K562 (cell line): ENCODE results near the gene BIK. TPM values are rescaled to one million over a fixed set of nuclear protein-coding genes. Genes with fewer than 3 reads are reported as not detected.
A peak's percentile ranks its signal among the peaks of the same experiment; 100 is the strongest.

Source experiments
- ATAC-seq: fragments of 200-7000 bp; cut with Tn5 transposase; 3 replicates; pipeline ENCODE4 v1.9.1; 2020; ENCODE audit warnings: moderate library complexity
- BruUV-seq: library from RNA; stranded (reverse); fragments of 400-500 nt; replicated peaks from 2 replicates; lab custom pipeline; 2021; lab: Mats Ljungman, UMichigan
- CTCF ChIA-PET: fragments of 300-600 bp; formaldehyde crosslinking; extraction: SDS; loops from one replicate; lab custom pipeline; 2021; ENCODE audit warnings: low intra/inter-chr PET ratio; lab: Yijun Ruan, JAX
- POLR2A ChIA-PET: fragments of 300-600, 350-650 bp; sonication (Branson Sonifier 250); formaldehyde crosslinking; extraction: SDS; loops from one replicate; lab custom pipeline; 2021; ENCODE audit warnings: antibody characterized with exemption, inconsistent platforms; lab: Yijun Ruan, JAX
- DNase-seq, 4 experiments: peaks; one replicate each; pipeline versions ENCODE4 v3.0.0 to v3.0.0-alpha.2; 2011 to 2018; ENCODE audit warnings: low spot score in 3 of 4, mixed read lengths in 3 of 4; ENCODE audit errors: extremely low read depth in 1 of 4
- FAIRE-seq: peaks from 2 replicates; lab custom pipeline; 2011; peaks lifted over from hg19 to GRCh38; lab: Jason Lieb, UNC
- H2AFZ ChIP-seq: 2 replicates; pipeline ENCODE4 v1.6.0; 2011; ENCODE audit warnings: low read depth, low read length, control low read depth, inconsistent platforms
- H3K27ac ChIP-seq: fragments of 200-600 bp; 3 replicates; pipeline ENCODE4 v1.8.0; 2011; ENCODE audit warnings: low read depth, mild to moderate bottlenecking, control low read depth, inconsistent platforms, low read length, moderate library complexity, mixed read lengths; ENCODE audit errors: extremely low read depth
- H3K27me3 ChIP-seq, 2 experiments: fragments of 300-600 bp in 1 of 2; 2 replicates in 1 of 2; 3 replicates in 1 of 2; pipeline versions ENCODE4 v1.6.0 to v1.8.0; 2011; ENCODE audit warnings: inconsistent platforms in 2 of 2, low read length in 2 of 2, mild to moderate bottlenecking in 1 of 2, mixed read lengths in 1 of 2, moderate library complexity in 1 of 2; ENCODE audit not compliant: control insufficient read depth in 2 of 2, insufficient read depth in 2 of 2
- H3K36me3 ChIP-seq: fragments of 300-600 bp; 3 replicates; pipeline ENCODE4 v1.8.0; 2011; ENCODE audit warnings: mild to moderate bottlenecking, low read length, inconsistent platforms; ENCODE audit not compliant: control insufficient read depth, insufficient read depth
- H3K4me1 ChIP-seq, 2 experiments: fragments of 200-600 bp in 1 of 2; replicated peaks in 1 of 2; 2 replicates in 1 of 2; 3 replicates in 1 of 2; pipeline versions ENCODE4 v1.5.1 to v1.8.0; 2011; ENCODE audit warnings: inconsistent platforms in 2 of 2, low read length in 2 of 2, mild to moderate bottlenecking in 1 of 2, mixed read lengths in 1 of 2, moderate library complexity in 1 of 2; ENCODE audit not compliant: control insufficient read depth in 2 of 2, insufficient read depth in 2 of 2
- H3K4me2 ChIP-seq: 2 replicates; pipeline ENCODE4 v1.6.1; 2011; ENCODE audit warnings: low read length, control low read depth, inconsistent platforms, mixed read lengths; ENCODE audit not compliant: insufficient read depth
- H3K4me3 ChIP-seq: fragments of 200-600 bp; sonication (generic), shearing (Covaris generic); 2 replicates; pipeline ENCODE4 v1.5.1; 2016; ENCODE audit warnings: control low read depth, inconsistent platforms
- H3K79me2 ChIP-seq: fragments of 200-600 bp; 3 replicates; pipeline ENCODE4 v1.8.0; 2011; ENCODE audit warnings: low read length, inconsistent platforms; ENCODE audit not compliant: control insufficient read depth, insufficient read depth
- H3K9ac ChIP-seq, 2 experiments: 2 replicates each; pipeline versions ENCODE4 v1.6.0 to v1.6.1; 2011; ENCODE audit warnings: low read depth in 2 of 2, low read length in 2 of 2, control low read depth in 1 of 2, inconsistent platforms in 1 of 2, mild to moderate bottlenecking in 1 of 2, mixed read lengths in 1 of 2; ENCODE audit not compliant: insufficient read depth in 1 of 2
- H3K9me1 ChIP-seq: one replicate; pipeline ENCODE4 v1.6.0; 2011; ENCODE audit warnings: inconsistent platforms, mild to moderate bottlenecking, low read length, moderate library complexity; ENCODE audit not compliant: control insufficient read depth, insufficient read depth
- H3K9me3 ChIP-seq: replicated peaks from 2 replicates; pipeline ENCODE4 v1.5.1; 2011; ENCODE audit warnings: low read depth, low read length, inconsistent platforms; ENCODE audit not compliant: control insufficient read depth, insufficient read depth
- H4K20me1 ChIP-seq: replicated peaks from 2 replicates; pipeline ENCODE4 v1.6.1; 2011; ENCODE audit warnings: low read length, inconsistent platforms, mixed read lengths; ENCODE audit not compliant: control insufficient read depth, insufficient read depth
- CREB1 ChIP-seq, 2 experiments: sonication (generic) in 1 of 2; formaldehyde crosslinking in 1 of 2; IDR thresholded peaks; 2 replicates each; pipeline versions ENCODE4 v1.6.1 to v1.8.0; 2012 to 2022; ENCODE audit warnings: inconsistent platforms in 1 of 2, mild to moderate bottlenecking in 1 of 2, missing genetic modification reagents in 1 of 2, moderate library complexity in 1 of 2
- HMGN3 ChIP-seq: IDR thresholded peaks from 2 replicates; pipeline ENCODE4 v1.6.1; 2011; ENCODE audit warnings: borderline replicate concordance, low read depth, mild to moderate bottlenecking, mixed read lengths, low read length; ENCODE audit not compliant: insufficient read length; ENCODE audit errors: extremely low read depth
- HNRNPL ChIP-seq: fragments of 200-400 bp; formaldehyde crosslinking; IDR thresholded peaks from 2 replicates; pipeline ENCODE4 v1.6.1; 2017; ENCODE audit warnings: low read depth, mild to moderate bottlenecking, low read length
- IRF2 ChIP-seq: sonication (generic); formaldehyde crosslinking; IDR thresholded peaks from 2 replicates; pipeline ENCODE4 v1.8.1; 2022; ENCODE audit warnings: mild to moderate bottlenecking, missing genetic modification reagents
- MYNN ChIP-seq, 2 experiments: sonication (generic); formaldehyde crosslinking in 1 of 2; IDR thresholded peaks; 2 replicates each; pipeline versions ENCODE4 v1.5.0 to v1.6.1; 2016 to 2020; ENCODE audit warnings: antibody characterized with exemption in 1 of 2, missing genetic modification reagents in 1 of 2
- NR3C1 ChIP-seq: sonication (generic); formaldehyde crosslinking; IDR thresholded peaks from 2 replicates; pipeline ENCODE4 v1.8.1; 2022; ENCODE audit warnings: missing genetic modification reagents
- POLR2A ChIP-seq: fragments of 450-650 bp; conservative IDR thresholded peaks from 2 replicates; pipeline ENCODE4 v1.6.1; 2016
- POLR2G ChIP-seq: fragments of 200-400 bp; formaldehyde crosslinking; IDR thresholded peaks from 2 replicates; pipeline ENCODE4 v1.6.1; 2017; ENCODE audit warnings: low read depth, mild to moderate bottlenecking, antibody characterized with exemption, low read length, moderate library complexity
- RBFOX2 ChIP-seq: fragments of 200-400 bp; formaldehyde crosslinking; IDR thresholded peaks from 2 replicates; pipeline ENCODE4 v1.6.1; 2017; ENCODE audit warnings: low read depth, mild to moderate bottlenecking, low read length, moderate library complexity
- RBM14 ChIP-seq: fragments of 200-400 bp; formaldehyde crosslinking; IDR thresholded peaks from 2 replicates; pipeline ENCODE4 v1.6.1; 2018; ENCODE audit warnings: low read depth, mild to moderate bottlenecking, low read length, moderate library complexity, borderline replicate concordance; ENCODE audit not compliant: insufficient read depth
- SUPT5H ChIP-seq: fragments of 450-650 bp; IDR thresholded peaks from 2 replicates; pipeline ENCODE4 v1.6.1; 2016
- XRCC4 ChIP-seq: IDR thresholded peaks from one replicate; pipeline ENCODE4 v1.6.1; 2011; ENCODE audit not compliant: insufficient read depth, insufficient read length; ENCODE audit errors: extremely low read depth
- ZNF124 ChIP-seq: sonication (generic); formaldehyde crosslinking; IDR thresholded peaks from 2 replicates; pipeline ENCODE4 v1.8.1; 2022; ENCODE audit warnings: missing genetic modification reagents
- ZNF224 ChIP-seq: sonication (generic); formaldehyde crosslinking; IDR thresholded peaks from 2 replicates; pipeline ENCODE4 v1.8.0; 2022; ENCODE audit warnings: mild to moderate bottlenecking, missing genetic modification reagents
- ZNF316 ChIP-seq: fragments of 450-650 bp; IDR thresholded peaks from 2 replicates; pipeline ENCODE4 v1.6.1; 2016
- ZNF75A ChIP-seq: fragments of 450-650 bp; formaldehyde crosslinking; IDR thresholded peaks from 2 replicates; pipeline ENCODE4 v1.4.0; 2020; ENCODE audit warnings: mild to moderate bottlenecking
- WGBS: fragments of 100-300 bp; shearing (Covaris generic); methylation state at CpG from one replicate; pipeline ENCODE4 v1.1.6; 2016; ENCODE audit warnings: low coverage, mixed read lengths; ENCODE audit not compliant: insufficient coverage; ENCODE audit errors: missing lambda C conversion rate; 5-methylcytosine and 5-hydroxymethylcytosine counted together
- in situ Hi-C: fragments of 300-500 bp; cut with MboI; formaldehyde crosslinking; loops from 4 replicates; pipeline ENCODE4 v1.15.0; 2018; ENCODE audit warnings: inconsistent platforms, mixed read lengths
- intact Hi-C: fragments of 100-400 bp; cut with micrococcal nuclease; formaldehyde crosslinking; loops from 2 replicates; pipeline ENCODE4 v1.14.2; 2022
- polyA plus RNA-seq, 8 experiments: library from polyadenylated mRNA; depleted of rRNA in 4 of 8; stranded (reverse) in 5 of 8; unstranded in 3 of 8; fragments of >200 nt; fragmentation: Nextera tagmentation in 2 of 8; fragmentation: Illumina TruSeq in 1 of 8; extraction: Ambion mirVana in 2 of 8; extraction: Trizol in 1 of 8; gene quantifications; 2 replicates each; pipeline versions ENCODE4 v1.2.1 to v1.2.3, GENCODE V29; 2011 to 2014; ENCODE audit warnings: inconsistent platforms in 1 of 8, missing spikeins in 1 of 8
- total RNA-seq, 7 experiments: library from RNA; depleted of rRNA in 6 of 7; stranded (reverse); fragments of >200 nt in 6 of 7; fragmentation: Illumina TruSeq in 2 of 7; extraction: Trizol in 2 of 7; gene quantifications; 2 replicates each; pipeline versions ENCODE4 v1.2.1 to v1.2.3, GENCODE V29; 2011 to 2021; ENCODE audit warnings: low replicate concordance in 1 of 7
- TF ChIP-seq, protein P1 (sequence below): sonication (generic); formaldehyde crosslinking; IDR thresholded peaks from 2 replicates; pipeline ENCODE4 v1.8.1; 2023; ENCODE audit warnings: mild to moderate bottlenecking, missing genetic modification reagents
- TF ChIP-seq, protein P2 (sequence below): sonication (generic); formaldehyde crosslinking; IDR thresholded peaks from 2 replicates; pipeline ENCODE4 v1.4.0; 2020; ENCODE audit warnings: mild to moderate bottlenecking, missing genetic modification reagents

Gene BIK
- total and polyA plus RNA-seq, 9 of the 15 experiments (the other 6 are each of a cell fraction or from before 2014, with no cell fraction given), result 0.08 to 0.23 (median 0.18) TPM; not detected in 4

DNA sequence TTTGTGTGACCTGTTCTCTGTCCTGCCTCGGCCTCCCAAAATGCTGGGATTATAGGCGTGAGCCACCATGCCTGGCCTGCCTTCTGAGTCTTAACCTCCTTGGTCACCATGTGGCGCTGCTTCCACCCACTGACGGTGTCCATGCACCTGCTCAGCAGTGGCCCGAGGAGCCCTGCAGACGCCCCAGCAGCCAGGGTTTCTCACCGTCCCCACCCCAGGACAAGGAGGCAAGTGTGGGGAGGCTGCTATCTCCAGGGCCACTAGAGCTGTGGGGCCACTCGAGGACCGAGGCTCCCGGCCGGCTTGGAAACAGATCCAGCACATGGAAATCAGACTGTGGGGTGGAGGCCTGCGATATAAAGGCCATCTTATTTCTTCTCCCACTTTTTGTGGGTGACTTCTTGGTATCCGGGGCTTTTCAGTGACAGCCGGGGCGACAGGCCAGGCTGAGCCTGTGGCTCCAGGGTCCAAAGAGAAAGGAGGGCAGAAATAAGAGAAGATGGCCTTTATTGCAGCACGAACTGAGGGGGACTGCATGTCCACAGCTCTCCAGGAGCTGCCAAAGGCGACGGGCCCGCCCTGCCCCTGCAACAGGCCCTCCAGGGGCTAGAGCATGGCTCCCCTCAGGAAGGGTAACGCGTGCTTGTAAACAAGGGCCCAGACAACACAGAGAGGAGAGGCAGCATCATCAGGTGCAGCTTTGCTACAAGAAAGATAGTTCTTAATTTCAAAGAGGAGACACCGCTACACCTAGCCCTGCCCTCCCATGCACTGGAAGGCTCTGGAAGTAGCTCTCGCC, 55.8 kb downstream of the BIK start:
- CTCF ChIA-PET, result no interaction called here
- no peaks in the 10 kb centered on the region for H4K20me1 ChIP-seq
- FAIRE-seq (no peak), DNase-seq (peak in 2 of 4 experiments; percentile 21 to 30), ATAC-seq (peak; percentile 50)
- no peaks in the 10 kb centered on the region for H3K9me1 ChIP-seq
- no peak overlapping the region for H2AFZ ChIP-seq
- in situ Hi-C loops (no loop called here), intact Hi-C loops (no loop called here)
- H3K27ac ChIP-seq, result no peak overlapping the region
- peaks cover 52% of the 10 kb centered on the region; the same call in 1 of the 3 replicates for H3K36me3 ChIP-seq
- 57% methylated on average over 16 of the region's 23 CpGs for WGBS
- POLR2A ChIA-PET, result interaction anchor here (1.1 kb wide), 1 partner anchor 14 kb away, joined by 3 read pairs; no protein-coding TSS in a partner anchor
- no peak overlapping the region for H3K4me2 ChIP-seq
- H3K9ac ChIP-seq, result peak overlapping the region in 1 of 2 experiments; percentile 77; a peak in 2 of 4 replicates
- no peak overlapping the region for H3K4me3 ChIP-seq
- H3K27me3 ChIP-seq, result no peaks in the 10 kb centered on the region
- no peaks in the 10 kb centered on the region for H3K79me2 ChIP-seq
- no TSS peak for BruUV-seq
- peaks cover 11 to 72% of the 10 kb centered on the region in 2 experiments for H3K4me1 ChIP-seq
- H3K9me3 ChIP-seq, result no peaks in the 10 kb centered on the region
- TF ChIP-seq MYNN (IDR thresholded peaks at IDR 0.05), result peak; percentile 43; the same call in 1 of the 2 replicates
- TF ChIP-seq MYNN (CRISPR knock-in tag; IDR thresholded peaks at IDR 0.05), result no peak
- no peak for TF ChIP-seq XRCC4
- no peak for TF ChIP-seq ZNF124 (CRISPR knock-in tag)
- peak; percentile 57; the same call in 1 of the 2 replicates for TF ChIP-seq POLR2G
- no peak for TF ChIP-seq ZNF75A (CRISPR knock-in tag)
- 0 out of 2 replicates have a peak, but pooled peaks have one; percentile 27 for TF ChIP-seq POLR2A
- no peak for TF ChIP-seq HNRNPL
- peak; percentile 17 for TF ChIP-seq HMGN3
- no peak for TF ChIP-seq ZNF224 (CRISPR knock-in tag)
- TF ChIP-seq, protein P1, sequence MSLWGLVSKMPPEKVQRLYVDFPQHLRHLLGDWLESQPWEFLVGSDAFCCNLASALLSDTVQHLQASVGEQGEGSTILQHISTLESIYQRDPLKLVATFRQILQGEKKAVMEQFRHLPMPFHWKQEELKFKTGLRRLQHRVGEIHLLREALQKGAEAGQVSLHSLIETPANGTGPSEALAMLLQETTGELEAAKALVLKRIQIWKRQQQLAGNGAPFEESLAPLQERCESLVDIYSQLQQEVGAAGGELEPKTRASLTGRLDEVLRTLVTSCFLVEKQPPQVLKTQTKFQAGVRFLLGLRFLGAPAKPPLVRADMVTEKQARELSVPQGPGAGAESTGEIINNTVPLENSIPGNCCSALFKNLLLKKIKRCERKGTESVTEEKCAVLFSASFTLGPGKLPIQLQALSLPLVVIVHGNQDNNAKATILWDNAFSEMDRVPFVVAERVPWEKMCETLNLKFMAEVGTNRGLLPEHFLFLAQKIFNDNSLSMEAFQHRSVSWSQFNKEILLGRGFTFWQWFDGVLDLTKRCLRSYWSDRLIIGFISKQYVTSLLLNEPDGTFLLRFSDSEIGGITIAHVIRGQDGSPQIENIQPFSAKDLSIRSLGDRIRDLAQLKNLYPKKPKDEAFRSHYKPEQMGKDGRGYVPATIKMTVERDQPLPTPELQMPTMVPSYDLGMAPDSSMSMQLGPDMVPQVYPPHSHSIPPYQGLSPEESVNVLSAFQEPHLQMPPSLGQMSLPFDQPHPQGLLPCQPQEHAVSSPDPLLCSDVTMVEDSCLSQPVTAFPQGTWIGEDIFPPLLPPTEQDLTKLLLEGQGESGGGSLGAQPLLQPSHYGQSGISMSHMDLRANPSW, result no peak
- no peak for TF ChIP-seq NR3C1 (CRISPR knock-in tag)
- TF ChIP-seq RBFOX2, result peak; percentile 10; the same call in 1 of the 2 replicates
- TF ChIP-seq, protein P2, sequence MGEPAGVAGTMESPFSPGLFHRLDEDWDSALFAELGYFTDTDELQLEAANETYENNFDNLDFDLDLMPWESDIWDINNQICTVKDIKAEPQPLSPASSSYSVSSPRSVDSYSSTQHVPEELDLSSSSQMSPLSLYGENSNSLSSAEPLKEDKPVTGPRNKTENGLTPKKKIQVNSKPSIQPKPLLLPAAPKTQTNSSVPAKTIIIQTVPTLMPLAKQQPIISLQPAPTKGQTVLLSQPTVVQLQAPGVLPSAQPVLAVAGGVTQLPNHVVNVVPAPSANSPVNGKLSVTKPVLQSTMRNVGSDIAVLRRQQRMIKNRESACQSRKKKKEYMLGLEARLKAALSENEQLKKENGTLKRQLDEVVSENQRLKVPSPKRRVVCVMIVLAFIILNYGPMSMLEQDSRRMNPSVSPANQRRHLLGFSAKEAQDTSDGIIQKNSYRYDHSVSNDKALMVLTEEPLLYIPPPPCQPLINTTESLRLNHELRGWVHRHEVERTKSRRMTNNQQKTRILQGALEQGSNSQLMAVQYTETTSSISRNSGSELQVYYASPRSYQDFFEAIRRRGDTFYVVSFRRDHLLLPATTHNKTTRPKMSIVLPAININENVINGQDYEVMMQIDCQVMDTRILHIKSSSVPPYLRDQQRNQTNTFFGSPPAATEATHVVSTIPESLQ (CRISPR knock-in tag), result no peak
- TF ChIP-seq CREB1 (IDR thresholded peaks at IDR 0.05), result no peak
- TF ChIP-seq CREB1 (CRISPR knock-in tag; IDR thresholded peaks at IDR 0.05), result no peak
- TF ChIP-seq IRF2, result no peak
- TF ChIP-seq SUPT5H, result peak; percentile 57
- no peak for TF ChIP-seq RBM14
- no peak for TF ChIP-seq ZNF316
